ENCODE measurements around the gene ANAPC2. TPM values are rescaled to one million over a fixed set of nuclear protein-coding genes. Genes with fewer than 3 reads are reported as not detected.

ANAPC2 gene
- total RNA-seq = 28.0 and 31.0 TPM in 2 replicates

GRCh38 chr9:137188490-137189296 is at the start of gene ANAPC2, which contains the start of gene SSNA1:
Gene ANAPC2 (minus strand): TSS chr9:137188560. CDS start chr9:137188532, 28 bp downstream.
Gene SSNA1 (plus strand): TSS chr9:137188676. CDS start chr9:137188727, 51 bp downstream.

DNA sequence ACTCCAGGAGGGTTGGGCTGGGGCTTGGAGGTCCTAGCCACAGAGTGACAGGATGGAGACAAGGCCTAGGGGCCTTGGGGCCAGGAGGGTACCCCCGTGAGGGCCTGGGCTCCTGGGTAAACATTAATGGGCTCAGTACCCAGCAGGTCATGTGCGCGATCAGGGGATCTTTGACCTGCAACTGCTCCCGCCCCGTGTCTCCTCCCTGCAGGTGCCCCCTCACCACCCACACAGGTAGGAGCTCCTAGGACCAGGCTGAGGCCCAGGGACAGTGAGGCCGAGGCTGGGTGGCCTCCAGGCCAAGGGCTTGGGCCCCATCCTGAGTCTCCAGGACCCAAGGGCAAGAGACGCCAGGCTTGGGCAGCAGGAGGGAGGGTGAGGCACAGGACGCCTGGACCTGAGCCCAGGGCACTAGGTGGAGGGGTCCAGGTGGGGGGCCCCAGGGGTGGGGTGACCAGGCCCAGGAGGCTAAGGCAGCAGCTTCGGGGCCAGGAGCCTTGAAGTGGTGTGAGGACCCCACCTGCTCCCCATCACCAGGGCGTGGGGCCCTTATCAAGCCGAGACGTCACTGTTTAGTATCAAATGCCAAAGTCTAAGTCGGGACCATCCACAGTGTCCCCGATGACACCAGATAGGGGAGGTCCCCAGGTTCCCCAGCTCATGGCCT is 42.5 kb upstream of the ANAPC2 start, which contains the start of gene SLC34A3:
Gene SLC34A3 (plus strand): TSS at position 197 of the 667 bp plus-strand sequence. CDS start 802 bp downstream, outside the sequence.

DNA sequence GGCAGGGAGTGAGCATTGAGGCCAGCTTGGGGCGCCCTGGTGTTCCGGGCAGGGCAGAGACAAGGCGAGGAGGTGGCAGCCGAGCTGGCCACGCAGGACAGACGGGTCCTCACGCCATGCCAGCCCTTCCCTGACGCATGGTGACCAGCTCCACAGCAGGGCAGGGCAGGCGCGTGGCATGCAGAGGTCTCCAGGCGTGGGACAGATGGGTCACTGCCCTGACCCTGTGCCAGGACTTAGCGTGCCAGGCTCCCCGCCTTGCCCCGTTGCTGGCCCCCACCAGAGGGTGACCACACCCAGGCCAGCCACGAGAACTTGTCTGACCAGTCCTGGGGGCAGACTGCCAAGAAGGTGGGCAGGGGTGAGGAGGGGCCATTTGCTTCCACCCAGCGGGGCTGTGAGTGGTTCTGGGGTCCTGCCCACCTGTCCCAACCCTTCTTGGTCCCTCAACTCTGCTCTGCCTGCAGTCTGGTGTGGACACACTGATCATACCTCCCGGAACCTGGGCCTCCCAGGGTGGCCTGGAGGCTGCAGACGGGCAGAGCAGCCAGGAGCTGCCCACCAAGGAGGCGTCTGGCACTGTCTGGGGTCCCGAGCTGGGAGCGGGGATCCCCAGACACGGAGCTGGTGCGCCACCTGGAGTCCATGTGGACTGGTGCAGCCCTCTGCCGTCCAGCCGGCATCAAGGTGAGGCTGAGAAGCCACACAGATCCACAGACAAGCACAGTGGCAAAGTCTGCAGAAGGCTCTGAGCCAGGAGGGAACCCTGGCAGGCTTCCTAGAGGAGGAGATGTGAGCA is 38.9 kb upstream of the ANAPC2 start, which contains the start of gene RNF224:
Gene RNF224 (plus strand): TSS at position 449 of the 799 bp plus-strand sequence. CDS start 834 bp downstream, outside the sequence.

DNA sequence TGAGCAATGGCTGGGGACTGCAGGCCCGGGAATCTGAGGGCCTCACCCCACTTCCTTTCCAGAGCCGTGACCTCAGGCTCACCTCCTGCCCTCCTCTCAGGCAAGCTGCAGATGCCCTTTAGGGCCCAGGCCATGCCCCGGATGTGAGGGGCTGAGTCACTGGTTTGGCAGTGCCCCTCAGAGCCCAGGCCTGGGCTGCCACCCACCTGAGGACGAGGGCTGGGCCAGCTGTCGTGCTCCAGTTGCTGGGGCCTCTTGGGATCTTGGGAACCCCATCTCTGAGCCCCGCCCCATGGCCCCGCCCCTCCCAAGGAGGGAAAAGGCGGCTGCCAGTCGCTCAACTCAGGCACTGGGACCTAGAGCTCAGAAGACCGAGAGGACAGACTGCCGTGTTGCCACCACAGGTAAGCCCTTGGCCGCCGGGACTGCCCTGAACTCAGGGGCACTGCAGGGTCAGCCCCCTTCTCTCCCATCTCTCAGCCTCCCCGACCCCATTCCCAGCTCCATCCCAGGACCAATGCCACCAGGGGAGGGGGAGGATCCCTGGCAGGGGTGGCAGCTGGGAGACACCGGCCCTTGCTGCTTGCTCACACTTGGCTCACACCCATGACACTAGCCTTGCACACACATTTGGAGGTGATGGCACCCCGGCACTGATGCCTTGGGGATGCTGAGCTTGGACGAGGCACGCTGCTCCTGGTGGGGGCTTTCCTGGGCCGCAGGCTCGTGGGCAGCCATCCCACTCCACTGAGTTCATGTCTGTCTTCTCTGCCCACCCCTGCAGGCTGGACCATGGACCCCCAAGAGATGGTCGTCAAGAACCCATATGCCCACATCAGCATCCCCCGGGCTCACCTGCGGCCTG is 36.7 kb upstream of the ANAPC2 start, which contains the start of gene CYSRT1:
Gene CYSRT1 (plus strand): TSS at position 345 of the 865 bp plus-strand sequence. CDS start 448 bp downstream, at position 793.

GRCh38 chr9:137222190-137223077 is 34.1 kb upstream of the ANAPC2 start, which contains the start of gene RNF208:
Gene RNF208 (minus strand): TSS chr9:137222240. CDS start chr9:137221212, 1,028 bp downstream.

GRCh38 chr9:137205126-137206069 is 17.0 kb upstream of the ANAPC2 start, which contains the start of the genes NDOR1 and TMEM203:
Gene NDOR1 (plus strand): TSS chr9:137205700. CDS start chr9:137205778, 78 bp downstream.
Gene TMEM203 (minus strand): TSS chr9:137205648. CDS start chr9:137205414, 234 bp downstream.

DNA sequence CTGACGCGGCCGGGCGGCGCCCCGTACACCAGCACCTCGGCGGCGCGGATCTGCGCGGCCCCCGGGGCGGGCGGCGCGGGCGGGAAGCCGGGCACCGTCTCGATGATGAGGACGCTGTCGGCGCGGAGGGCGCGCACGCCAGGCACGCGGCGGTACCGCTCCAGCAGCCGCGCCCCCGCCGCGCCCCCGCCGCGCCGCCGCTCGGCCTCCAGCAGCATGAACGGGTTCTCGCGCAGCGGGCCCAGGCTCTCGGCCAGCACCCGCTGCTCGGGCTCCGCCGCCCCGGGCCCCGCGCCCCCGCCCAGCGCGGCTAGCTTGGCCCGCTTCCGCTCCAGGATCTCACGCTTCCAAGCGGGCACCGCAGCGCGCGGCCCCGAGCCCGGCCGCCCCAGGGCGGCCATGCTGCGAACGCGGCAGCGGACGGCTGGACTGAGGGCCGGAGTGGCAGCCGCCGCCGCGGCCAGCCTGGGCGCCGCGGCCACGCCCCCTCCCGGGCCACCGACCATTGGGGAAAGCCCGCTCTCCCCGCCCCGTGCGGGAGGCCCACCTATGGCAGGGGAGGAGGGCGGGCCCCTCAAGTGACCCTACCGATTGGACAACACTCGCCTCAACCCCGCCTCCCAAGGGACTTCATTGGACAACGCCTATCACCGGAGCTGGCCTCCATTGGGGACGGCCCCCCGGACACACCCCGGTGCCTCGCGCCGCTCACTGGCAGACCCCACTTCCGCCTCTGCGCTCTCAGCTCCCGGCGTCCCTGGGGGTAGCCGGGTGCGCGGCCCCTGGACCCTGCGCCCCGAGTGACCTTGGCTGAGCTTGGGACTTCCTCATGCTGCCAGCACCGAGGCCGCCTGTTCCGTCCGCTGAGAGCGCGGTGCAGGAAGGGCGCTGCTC is 12.2 kb upstream of the ANAPC2 start, which contains the start of gene TPRN:
Gene TPRN (minus strand): TSS at position 431 of the 894 bp plus-strand sequence. CDS start 30 bp downstream, at position 401.

DNA sequence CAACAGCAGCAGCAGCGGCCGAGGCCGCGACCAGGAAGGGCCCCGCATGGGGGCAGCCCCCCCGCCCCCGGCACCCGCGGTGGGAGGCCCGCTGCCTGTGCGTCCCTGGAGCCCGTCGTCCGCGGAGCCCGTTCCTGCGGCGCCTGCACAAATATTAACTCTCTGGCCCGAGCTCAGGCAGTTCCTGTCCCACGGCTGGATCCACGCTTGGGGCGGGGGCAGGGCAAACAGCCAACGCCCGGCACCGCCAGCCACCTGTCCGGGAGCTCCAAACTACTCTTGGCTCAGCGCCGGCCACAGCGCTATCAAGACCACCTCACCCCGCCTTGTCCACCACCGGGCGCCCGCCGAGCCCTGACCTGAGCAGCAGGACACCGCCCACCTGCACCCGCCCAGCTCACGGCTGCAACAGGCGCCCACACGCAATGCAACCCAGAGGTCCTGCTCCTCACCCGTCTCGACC is 18.4 kb downstream of the ANAPC2 start, which contains the start of gene LRRC26:
Gene LRRC26 (minus strand): TSS at position 156 of the 463 bp plus-strand sequence. CDS start 108 bp downstream, at position 48.

GRCh38 chr9:137138722-137139467 is 49.5 kb downstream of the ANAPC2 start, which contains the start of gene GRIN1:
Gene GRIN1 (plus strand): TSS chr9:137139154. CDS start chr9:137139487, 333 bp downstream.

Other genes starting within 250 kb of the ANAPC2 start
- gene FBXW5, start 243.8 kb downstream of the ANAPC2 start, total RNA-seq = 143 and 239 TPM in 2 replicates
- gene C8G, start 243.3 kb downstream of the ANAPC2 start, total RNA-seq = not detected in 2 replicates
- not detected in 2 replicates for gene LCN12, start 236.3 kb downstream of the ANAPC2 start, total RNA-seq
- gene PTGDS, start 211.1 kb downstream of the ANAPC2 start, total RNA-seq = 2.8 and 36.7 TPM in 2 replicates
- 0.58 and 3.1 TPM in 2 replicates for gene LCNL1, start 205.6 kb downstream of the ANAPC2 start, total RNA-seq
- gene PAXX, start 196.1 kb downstream of the ANAPC2 start, total RNA-seq = 16.1 and 16.2 TPM in 2 replicates
- 1.6 and 5.8 TPM in 2 replicates for gene CLIC3, start 192.0 kb downstream of the ANAPC2 start, total RNA-seq
- 22.1 and 30.8 TPM in 2 replicates for gene ABCA2, start 160.3 kb downstream of the ANAPC2 start, total RNA-seq
- not detected in 2 replicates for gene FUT7, start 156.5 kb downstream of the ANAPC2 start, total RNA-seq
- gene NPDC1, start 142.4 kb downstream of the ANAPC2 start, total RNA-seq = 22.1 and 36.9 TPM in 2 replicates
- not detected in 2 replicates for gene ENTPD2, start 134.5 kb downstream of the ANAPC2 start, total RNA-seq
- gene SAPCD2, start 118.0 kb downstream of the ANAPC2 start, total RNA-seq = 1.5 and 8.0 TPM in 2 replicates
- gene UAP1L1, start 111.0 kb downstream of the ANAPC2 start, total RNA-seq = 31.3 and 34.7 TPM in 2 replicates
- 91.3 and 113 TPM in 2 replicates for gene MAN1B1, start 101.6 kb downstream of the ANAPC2 start, total RNA-seq
- gene DPP7, start 73.8 kb downstream of the ANAPC2 start, total RNA-seq = 89.9 and 123 TPM in 2 replicates
- 0.15 and 0.33 TPM in 2 replicates for gene GRIN1, start 49.4 kb downstream of the ANAPC2 start, total RNA-seq
- not detected in 2 replicates for gene LRRC26, start 18.5 kb downstream of the ANAPC2 start, total RNA-seq
- not detected in 2 replicates for gene TMEM210, start 16.5 kb downstream of the ANAPC2 start, total RNA-seq
- gene SSNA1, start 116 bp upstream of the ANAPC2 start, total RNA-seq = 55.1 and 92.1 TPM in 2 replicates
- gene TPRN, start 12.2 kb upstream of the ANAPC2 start, total RNA-seq = 7.7 and 11.6 TPM in 2 replicates
- 41.5 and 48.8 TPM in 2 replicates for gene TMEM203, start 17.1 kb upstream of the ANAPC2 start, total RNA-seq
- gene NDOR1, start 17.1 kb upstream of the ANAPC2 start, total RNA-seq = 5.1 and 6.8 TPM in 2 replicates
- gene RNF208, start 33.7 kb upstream of the ANAPC2 start, total RNA-seq = 0.15 and 0.50 TPM in 2 replicates
- gene CYSRT1, start 36.6 kb upstream of the ANAPC2 start, total RNA-seq = 0.44 and 1.7 TPM in 2 replicates
- 0.17 TPM in 1 of 2 replicates, not detected in the other for gene RNF224, start 38.9 kb upstream of the ANAPC2 start, total RNA-seq
- under 0.01 TPM in 1 of 2 replicates, not detected in the other for gene SLC34A3, start 42.3 kb upstream of the ANAPC2 start, total RNA-seq
- gene TUBB4B, start 52.7 kb upstream of the ANAPC2 start, total RNA-seq = 205 and 421 TPM in 2 replicates
- gene STPG3, start 62.7 kb upstream of the ANAPC2 start, total RNA-seq = 0.66 TPM in 1 of 2 replicates, not detected in the other
- gene NELFB, start 66.8 kb upstream of the ANAPC2 start, total RNA-seq = 53.4 and 63.5 TPM in 2 replicates
- 25.5 and 28.9 TPM in 2 replicates for gene TOR4A, start 89.2 kb upstream of the ANAPC2 start, total RNA-seq
- 0.29 and 0.33 TPM in 2 replicates for gene NRARP, start 113.7 kb upstream of the ANAPC2 start, total RNA-seq
- 14.0 and 19.4 TPM in 2 replicates for gene EXD3, start 234.6 kb upstream of the ANAPC2 start, total RNA-seq
- 0.73 and 1.7 TPM in 2 replicates for gene NOXA1, start 234.8 kb upstream of the ANAPC2 start, total RNA-seq

Measured in smooth muscle cell of trachea (primary cell).